ENCODE results near the gene GPLD1.
A peak's percentile ranks its signal among the peaks of the same experiment; 100 is the strongest.
"Not testable (repeated sequence)": the region's sequence is repeated elsewhere in the genome, so short reads cannot be mapped to it uniquely, and the experiment has no call there.

GPLD1 gene

DNA sequence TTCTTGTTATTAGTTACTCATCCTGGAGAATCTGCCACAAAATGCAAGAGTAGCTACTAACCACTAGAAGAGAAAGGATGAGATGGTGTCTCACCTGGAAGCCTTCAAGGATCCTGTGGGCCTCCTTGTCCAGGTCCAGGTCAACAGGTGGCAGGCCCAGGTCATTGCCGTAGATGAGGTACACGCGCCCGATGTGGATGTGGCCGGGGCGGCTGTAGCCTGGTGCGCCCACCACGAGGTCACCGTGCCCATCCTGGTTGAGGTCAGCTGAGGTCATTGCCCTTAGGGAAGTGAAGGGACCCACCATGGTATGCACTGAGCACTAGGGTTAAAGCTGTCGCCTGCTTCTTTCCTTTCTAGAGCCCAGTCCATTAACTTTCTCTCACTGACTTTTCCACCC is 35.5 kb downstream of the GPLD1 start:
- no peak for DNase-seq

GRCh38 chr6:24451581-24452388 is 37.6 kb downstream of the GPLD1 start:
- no peak for DNase-seq

GRCh38 chr6:24448828-24449525 is 40.4 kb downstream of the GPLD1 start:
- no peak for DNase-seq

DNA sequence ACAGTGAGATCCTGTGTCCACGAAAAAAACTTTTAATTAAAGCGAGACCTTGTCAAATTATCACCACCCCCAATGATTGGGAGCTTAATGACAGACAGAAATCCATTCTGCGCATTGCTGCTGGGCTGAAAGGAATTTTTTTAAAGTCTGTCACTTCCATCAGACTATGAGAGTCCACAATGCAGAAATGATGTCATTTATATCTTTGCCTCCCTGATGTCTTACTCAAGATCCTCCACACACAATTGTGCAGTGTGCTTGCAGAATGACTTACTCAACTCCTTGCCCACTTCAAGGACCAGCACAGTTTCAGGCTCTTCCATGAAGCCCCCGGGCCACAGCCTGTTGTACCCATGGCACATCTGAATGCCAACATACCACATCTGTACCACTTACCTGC is 41.0 kb downstream of the GPLD1 start:
- no peak for DNase-seq

DNA sequence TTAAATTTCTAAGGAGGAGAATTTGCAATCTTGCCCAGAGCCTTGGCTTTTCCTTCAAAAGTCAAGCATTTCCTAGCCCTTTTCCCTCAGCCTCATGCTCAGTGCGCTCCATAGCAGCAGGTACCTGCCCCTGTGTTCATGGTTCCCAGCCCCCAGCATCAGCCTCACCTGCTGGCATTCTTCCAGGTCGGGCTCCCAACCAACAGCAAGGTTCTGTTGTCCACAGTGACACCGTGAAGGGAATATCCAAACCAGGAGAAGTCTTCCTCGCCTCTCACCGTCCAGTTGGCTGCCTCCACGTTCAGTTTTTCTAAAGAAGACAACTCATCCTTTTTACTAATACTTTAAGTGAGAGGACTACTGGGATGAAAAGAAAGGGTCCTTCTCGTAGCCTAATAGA is 42.7 kb downstream of the GPLD1 start:
- DNase-seq, result no peak

DNA sequence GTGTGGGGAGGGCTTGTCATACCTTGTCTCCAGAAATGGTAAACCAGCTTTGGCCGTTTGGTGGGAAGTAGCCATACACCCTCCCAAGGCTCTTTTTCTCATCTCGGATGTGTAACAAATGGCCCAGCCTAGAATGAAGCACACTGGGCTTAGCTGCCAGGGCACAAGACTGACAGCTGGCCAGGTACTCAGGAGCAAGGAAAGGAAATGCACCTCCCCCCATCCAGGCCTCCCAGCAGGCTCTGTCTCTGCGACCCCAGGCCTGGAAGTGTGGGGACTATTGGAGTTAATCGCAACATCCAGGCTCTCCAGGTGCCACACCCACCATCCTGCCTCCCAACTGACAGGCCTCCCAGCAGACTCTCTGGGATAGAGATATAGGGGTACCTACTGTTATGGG is 43.7 kb downstream of the GPLD1 start:
- DNase-seq, result no peak

DNA sequence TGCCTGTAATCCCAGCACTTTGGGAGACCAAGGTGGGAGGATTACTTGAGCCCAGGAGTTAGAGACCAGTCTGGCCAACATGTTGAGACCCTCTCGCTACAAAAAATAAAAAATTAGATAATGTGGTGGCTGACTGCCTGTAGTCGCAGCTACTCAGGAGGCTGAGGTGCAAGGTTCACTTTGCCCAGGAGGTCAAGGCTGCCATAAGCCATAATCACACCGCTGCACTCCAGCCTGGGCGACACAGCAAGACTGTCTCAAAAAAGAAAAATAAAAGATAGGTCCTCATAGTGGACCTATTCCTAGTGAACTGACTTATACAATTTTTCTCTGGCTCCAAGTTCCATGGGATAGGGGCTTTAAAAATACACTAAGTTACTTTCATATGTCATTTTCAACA is 44.8 kb downstream of the GPLD1 start:
- no peak for DNase-seq

- DNase-seq, result no peak
Observed at GRCh38 chr6:24441599-24441904, 47.8 kb downstream of the GPLD1 start.

DNA sequence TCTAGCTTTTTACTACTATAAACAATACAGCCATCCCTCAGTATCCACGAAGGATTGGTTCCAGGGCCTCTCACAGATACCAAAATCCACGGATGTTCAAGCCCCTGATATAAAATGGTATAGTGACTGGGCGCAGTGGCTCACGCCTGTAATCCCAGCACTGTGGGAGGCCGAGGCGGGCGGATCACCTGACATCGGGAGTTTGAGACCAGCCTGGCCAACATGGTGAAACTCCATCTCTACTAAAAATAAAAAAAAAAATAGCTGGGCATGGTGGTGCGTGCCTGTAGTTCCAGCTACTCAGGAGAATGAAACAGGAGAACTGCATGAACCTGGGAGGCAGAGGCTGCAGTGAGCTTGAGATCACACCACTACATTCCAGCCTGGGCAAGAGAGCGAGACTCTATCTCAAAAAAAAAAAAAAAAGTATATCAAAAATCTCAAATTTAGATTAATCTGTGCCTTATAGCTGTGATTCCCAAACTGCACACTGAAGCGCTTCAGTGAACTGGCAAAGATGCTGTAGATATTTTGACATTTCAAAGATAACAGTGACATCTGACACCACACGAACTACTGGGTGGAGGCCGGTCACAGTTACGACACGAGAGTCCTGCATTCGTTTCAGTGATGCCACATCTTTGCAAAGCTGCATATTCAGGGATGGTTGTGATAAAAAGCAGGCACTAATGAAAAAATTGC is 48.3 kb downstream of the GPLD1 start:
- DNase-seq, result no peak

GRCh38 chr6:24439858-24440539 is 49.4 kb downstream of the GPLD1 start:
- DNase-seq, result no peak

- no peak for DNase-seq
Observed at GRCh38 chr6:24436979-24437378, 52.4 kb downstream of the GPLD1 start.

DNA sequence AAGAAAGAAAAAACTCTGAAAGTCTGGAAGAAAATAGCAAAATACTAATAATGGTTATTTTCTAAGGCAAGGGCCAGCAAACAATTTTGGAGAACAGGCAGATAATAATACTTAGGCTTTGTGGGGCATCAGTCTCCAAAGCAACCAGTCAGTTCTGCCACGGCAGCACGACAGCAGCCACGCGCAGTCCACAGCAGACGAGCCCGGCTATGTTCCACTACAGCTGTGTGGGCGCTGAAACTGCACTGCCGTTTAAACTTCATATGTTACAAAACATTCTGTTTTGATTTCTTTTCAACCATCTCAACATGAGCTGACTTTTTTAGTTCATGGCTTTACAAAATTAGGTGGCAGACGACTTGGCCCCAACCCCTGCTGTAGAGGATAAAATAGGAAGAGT is 56.8 kb downstream of the GPLD1 start:
- no peak for DNase-seq

- peak; percentile 22 for DNase-seq
Observed at GRCh38 chr6:24431045-24431451, 58.3 kb downstream of the GPLD1 start.

GRCh38 chr6:24430086-24430485 is 59.3 kb downstream of the GPLD1 start:
- DNase-seq, result no peak

DNA sequence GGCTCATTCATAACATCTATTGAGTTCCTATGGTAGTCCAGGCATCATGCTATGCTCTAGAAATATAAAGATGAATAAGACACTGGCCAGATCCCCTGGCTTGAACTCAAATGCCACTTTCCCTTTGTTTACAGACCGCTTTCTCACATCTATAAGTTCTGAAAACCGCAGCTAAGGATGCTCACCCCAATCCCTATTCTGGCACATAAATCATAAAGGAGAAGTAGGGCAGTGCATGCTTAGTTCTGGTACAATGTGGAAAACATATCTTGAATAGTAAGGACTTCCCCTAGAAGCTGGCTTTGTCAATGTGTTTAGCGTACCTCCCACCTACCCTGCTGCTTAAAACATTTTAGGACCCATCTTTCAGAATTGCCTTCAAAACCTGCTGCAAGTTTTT is 60.2 kb downstream of the GPLD1 start:
- DNase-seq, result no peak

DNA sequence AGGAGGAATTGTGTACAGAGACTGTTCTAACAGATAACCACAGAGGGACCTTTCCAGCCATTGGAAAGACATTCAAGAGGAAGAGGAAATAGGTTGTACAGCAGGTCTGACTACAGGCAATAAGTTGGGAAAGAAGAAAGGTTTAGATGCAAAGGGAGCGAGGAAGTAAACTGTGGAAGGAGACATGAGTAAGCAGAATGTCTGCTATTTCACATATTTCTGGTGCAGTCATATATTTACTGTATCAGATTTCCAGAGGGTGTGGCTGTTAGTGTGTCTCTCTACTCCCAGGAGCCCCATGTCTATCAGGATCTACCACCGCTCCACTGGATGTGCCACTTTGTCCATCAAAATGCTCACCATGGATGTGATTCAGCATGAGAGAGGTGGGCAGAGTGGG is 60.8 kb downstream of the GPLD1 start:
- no peak for DNase-seq

GRCh38 chr6:24426729-24427446 is 62.5 kb downstream of the GPLD1 start:
- no peak for DNase-seq

DNA sequence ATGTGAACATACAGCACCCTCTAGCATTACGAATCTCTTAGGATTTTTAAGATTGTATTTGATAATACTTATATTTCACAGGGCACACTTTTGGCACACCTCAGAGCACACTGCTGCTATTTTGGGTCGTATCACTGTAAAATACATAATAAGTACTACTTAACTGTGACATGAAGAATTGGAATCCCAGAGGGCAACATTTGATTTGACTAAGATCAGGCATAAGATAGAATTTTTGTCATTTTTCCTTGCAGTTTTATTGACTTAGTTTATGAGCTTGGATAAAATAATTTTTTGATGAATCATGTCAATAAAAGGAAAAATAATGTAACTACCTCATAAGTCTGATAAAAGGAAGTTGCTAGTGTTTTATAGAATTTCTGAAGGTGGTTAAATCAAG is 64.3 kb downstream of the GPLD1 start:
- DNase-seq, result no peak

- no peak for DNase-seq
Observed at GRCh38 chr6:24419526-24419925, 69.9 kb downstream of the GPLD1 start.

DNA sequence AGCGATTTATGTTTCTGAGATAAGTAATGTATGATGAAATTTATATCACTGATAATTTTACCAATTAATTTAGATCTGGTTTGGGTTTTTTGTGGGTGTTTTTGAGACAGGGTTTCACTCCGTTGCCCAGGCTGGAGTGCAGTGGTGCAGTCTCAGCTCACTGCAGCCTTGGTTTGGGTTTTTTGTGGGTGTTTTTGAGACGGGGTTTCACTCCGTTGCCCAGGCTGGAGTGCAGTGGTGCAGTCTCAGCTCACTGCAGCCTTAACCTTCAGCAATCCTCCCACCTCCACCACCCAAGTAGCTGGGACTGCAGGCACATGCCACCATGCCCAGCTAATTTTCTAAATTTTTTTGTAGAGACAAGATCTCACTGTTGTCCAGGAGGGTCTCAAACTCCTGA is 73.6 kb downstream of the GPLD1 start:
- no peak for DNase-seq

DNA sequence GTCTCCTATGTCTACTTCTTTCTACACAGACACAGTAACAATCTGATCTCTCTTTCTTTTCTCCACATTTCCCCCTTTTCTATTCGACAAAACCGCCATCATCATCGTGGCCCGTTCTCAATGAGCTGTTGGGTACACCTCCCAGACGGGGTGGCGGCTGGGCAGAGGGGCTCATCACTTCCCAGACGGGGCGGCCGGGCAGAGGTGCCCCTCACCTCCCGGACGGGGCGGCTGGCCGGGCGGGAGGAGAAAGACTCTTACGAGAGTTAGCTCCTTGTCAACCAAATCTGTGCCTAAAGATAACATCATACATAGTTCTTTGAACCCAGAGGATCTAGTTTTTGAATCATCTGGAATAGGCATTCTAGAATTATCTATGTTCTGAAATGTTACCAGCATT is 74.8 kb downstream of the GPLD1 start:
- not testable (repeated sequence) for DNase-seq

DNA sequence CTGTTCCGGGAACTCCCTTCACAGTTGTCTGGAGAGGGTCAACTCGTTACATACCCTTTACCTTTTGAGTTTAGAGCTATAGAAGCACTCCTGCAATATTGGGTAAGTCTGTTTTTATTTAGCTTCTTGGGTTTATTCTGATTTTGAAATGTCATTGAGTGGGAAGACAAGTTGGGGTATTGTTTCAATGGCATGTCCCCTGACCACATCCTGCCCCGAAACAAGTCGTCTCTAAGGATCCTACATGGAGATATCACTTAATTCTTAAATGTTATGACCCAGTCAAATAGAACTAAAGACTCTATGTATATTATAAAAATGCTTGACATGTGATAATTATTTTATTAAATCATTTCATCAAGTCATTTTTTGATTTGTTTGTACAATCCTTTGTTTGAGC is 77.1 kb downstream of the GPLD1 start:
- no peak for DNase-seq

- no peak for DNase-seq
Observed at GRCh38 chr6:24410622-24411021, 78.8 kb downstream of the GPLD1 start.
